ENCODE data around the gene PPP2R5A. TPM values are rescaled to one million over a fixed set of nuclear protein-coding genes. Genes with fewer than 3 reads are reported as not detected.

Gene PPP2R5A
- polyA plus RNA-seq, 1 of the 3 experiments (the other 2 are of a cell fraction) = 5.4 TPM

- WGBS (ENCODE audit: low lambda C conversion rate) = 87% methylated on average over 4 of the region's 4 CpGs
- H4K20me1 ChIP-seq (ENCODE audit: insufficient read depth) = no peaks in the 10 kb centered on the region
- H3K27ac ChIP-seq (ENCODE audit: low read depth in 2 of 2, low read length in 1 of 2) = no peak overlapping the region
- H3K9me3 ChIP-seq = no peaks in the 10 kb centered on the region
- DNase-seq = no peak
- no peaks in the 10 kb centered on the region for H3K9me2 ChIP-seq
- POLR2A ChIA-PET = no interaction called here
- CTCF ChIA-PET = interaction anchor here (0.8 kb wide), 1 partner anchor 37 kb away, joined by 3 read pairs; no protein-coding TSS in a partner anchor
- H2AFZ ChIP-seq (ENCODE audit: low read depth) = no peak overlapping the region
- no peak overlapping the region for H3K9ac ChIP-seq
- H3K36me3 ChIP-seq (replicated peaks in 1 of 2; ENCODE audit: control insufficient read depth in 1 of 2, insufficient read depth in 2 of 2, low read length in 1 of 2) = peaks cover 0 to 11% of the 10 kb centered on the region in 2 experiments
- no peaks in the 10 kb centered on the region for H3K27me3 ChIP-seq (ENCODE audit: insufficient read depth)
- H3K4me2 ChIP-seq = no peak overlapping the region
- H3K4me3 ChIP-seq (ENCODE audit: low read depth in 2 of 2, low read length in 1 of 2) = no peak overlapping the region
- no peaks in the 10 kb centered on the region for H3F3A ChIP-seq (replicated peaks; ENCODE audit: insufficient read depth)
- no peaks in the 10 kb centered on the region for H3K4me1 ChIP-seq (ENCODE audit: control insufficient read depth in 1 of 2, insufficient read depth in 2 of 2, low read depth in 1 of 2, low read length in 1 of 2)
- H3K79me2 ChIP-seq (ENCODE audit: insufficient read depth) = no peaks in the 10 kb centered on the region; the same call in 1 of the 2 replicates
- TF ChIP-seq MXI1 (IDR thresholded peaks at IDR 0.05; ENCODE audit: low read depth, low read length) (no peak), EP300 (IDR thresholded peaks at IDR 0.05; ENCODE audit: borderline replicate concordance in 1 of 2, low read depth in 1 of 2, low read length in 1 of 2) (no peak), GABPA (IDR thresholded peaks at IDR 0.05; ENCODE audit: low read depth) (no peak), CHD2 (IDR thresholded peaks at IDR 0.05; ENCODE audit: low read length, partially characterized antibody) (no peak)
These were observed 43.0 kb downstream of the PPP2R5A start for GRCh38 chr1:212328248-212328647.

DNA sequence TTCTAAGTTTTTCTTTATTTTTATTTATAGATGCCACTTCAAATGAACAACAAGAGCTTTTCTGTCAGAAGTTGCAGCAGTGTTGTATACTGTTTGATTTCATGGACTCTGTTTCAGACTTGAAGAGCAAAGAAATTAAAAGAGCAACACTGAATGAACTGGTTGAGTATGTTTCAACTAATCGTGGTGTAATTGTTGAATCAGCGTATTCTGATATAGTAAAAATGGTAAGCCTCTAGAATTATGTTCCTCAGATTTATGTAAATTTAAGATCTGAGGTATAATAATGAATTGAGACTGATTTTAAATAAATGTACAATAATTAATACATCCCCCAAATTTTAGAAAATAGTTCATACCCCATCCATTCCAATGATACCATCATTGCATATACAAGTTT lies 43.9 kb downstream of the PPP2R5A start:
- Histone ChIP-seq H3K27ac (ENCODE audit: low read depth in 2 of 2, low read length in 1 of 2) (no peak overlapping the region), H3K4me2 (no peak overlapping the region), H2AFZ (ENCODE audit: low read depth) (no peak overlapping the region), H4K20me1 (ENCODE audit: insufficient read depth) (no peaks in the 10 kb centered on the region), H3K36me3 (replicated peaks in 1 of 2; ENCODE audit: control insufficient read depth in 1 of 2, insufficient read depth in 2 of 2, low read length in 1 of 2) (peaks cover 3 to 17% of the 10 kb centered on the region in 2 experiments), H3K79me2 (ENCODE audit: insufficient read depth) (no peaks in the 10 kb centered on the region; the same call in 1 of the 2 replicates), H3K4me1 (ENCODE audit: control insufficient read depth in 1 of 2, insufficient read depth in 2 of 2, low read depth in 1 of 2, low read length in 1 of 2) (no peaks in the 10 kb centered on the region), H3K27me3 (ENCODE audit: insufficient read depth) (no peaks in the 10 kb centered on the region), H3F3A (replicated peaks; ENCODE audit: insufficient read depth) (no peaks in the 10 kb centered on the region), H3K4me3 (ENCODE audit: low read depth in 2 of 2, low read length in 1 of 2) (no peak overlapping the region), H3K9ac (no peak overlapping the region), H3K9me2 (no peaks in the 10 kb centered on the region), H3K9me3 (no peaks in the 10 kb centered on the region)
- TF ChIP-seq TEAD4 (IDR thresholded peaks at IDR 0.05; ENCODE audit: borderline replicate concordance, insufficient read depth) (no peak), FOXJ3 (CRISPR knock-in tag; IDR thresholded peaks at IDR 0.05) (no peak)
- POLR2A ChIA-PET = no interaction called here
- CTCF ChIA-PET = no interaction called here
- no peak for DNase-seq
- WGBS (ENCODE audit: low lambda C conversion rate) = 97% methylated on average over 2 of the region's 2 CpGs

GRCh38 chr1:212341090-212341489 lies 55.9 kb downstream of the PPP2R5A start:
- TF ChIP-seq EP300 (IDR thresholded peaks at IDR 0.05; ENCODE audit: borderline replicate concordance in 1 of 2, low read depth in 1 of 2, low read length in 1 of 2) (no peak), USF2 (IDR thresholded peaks at IDR 0.05; ENCODE audit: borderline replicate concordance, low read depth, low read length) (no peak), ELF1 (IDR thresholded peaks at IDR 0.05) (no peak), TCF12 (IDR thresholded peaks at IDR 0.05) (no peak), GATA2 (CRISPR knock-in tag; IDR thresholded peaks at IDR 0.05) (no peak), FOXJ3 (CRISPR knock-in tag; IDR thresholded peaks at IDR 0.05) (no peak), RFX5 (IDR thresholded peaks at IDR 0.05; ENCODE audit: low read length) (no peak), SIN3A (IDR thresholded peaks at IDR 0.05; ENCODE audit: borderline replicate concordance, low read depth, low read length) (no peak), RXRA (IDR thresholded peaks at IDR 0.05; ENCODE audit: borderline replicate concordance, low read depth) (no peak), TAF1 (IDR thresholded peaks at IDR 0.05; ENCODE audit: borderline replicate concordance, low read depth, low read length) (no peak), CHD2 (IDR thresholded peaks at IDR 0.05; ENCODE audit: low read length, partially characterized antibody) (no peak), MXI1 (IDR thresholded peaks at IDR 0.05; ENCODE audit: low read depth, low read length) (no peak)
- Histone ChIP-seq H3K79me2 (ENCODE audit: insufficient read depth) (no peaks in the 10 kb centered on the region), H3K27ac (ENCODE audit: low read depth in 2 of 2, low read length in 1 of 2) (no peak overlapping the region), H2AFZ (ENCODE audit: low read depth) (no peak overlapping the region), H4K20me1 (ENCODE audit: insufficient read depth) (no peaks in the 10 kb centered on the region), H3F3A (replicated peaks; ENCODE audit: insufficient read depth) (peaks cover 6% of the 10 kb centered on the region), H3K4me2 (no peak overlapping the region), H3K36me3 (replicated peaks in 1 of 2; ENCODE audit: control insufficient read depth in 1 of 2, insufficient read depth in 2 of 2, low read length in 1 of 2) (peaks cover 16 to 22% of the 10 kb centered on the region in 2 experiments), H3K9me3 (no peaks in the 10 kb centered on the region), H3K4me1 (ENCODE audit: control insufficient read depth in 1 of 2, insufficient read depth in 2 of 2, low read depth in 1 of 2, low read length in 1 of 2) (no peaks in the 10 kb centered on the region), H3K9ac (no peak overlapping the region), H3K27me3 (ENCODE audit: insufficient read depth) (no peaks in the 10 kb centered on the region), H3K4me3 (ENCODE audit: low read depth in 2 of 2, low read length in 1 of 2) (no peak overlapping the region), H3K9me2 (no peaks in the 10 kb centered on the region)
- POLR2A ChIA-PET = no interaction called here
- 97% methylated on average over 1 of the region's 1 CpG for WGBS (ENCODE audit: low lambda C conversion rate)
- CTCF ChIA-PET = interaction anchor here (1.0 to 1.3 kb wide), 3 partner anchors 114 to 306 kb away, joined by 3 to 4 read pairs (median 4); partner anchors contain the start of genes DTL and INTS7
- DNase-seq = no peak
